ENCODE measurements around the gene SOX13.

The SOX13 gene

DNA sequence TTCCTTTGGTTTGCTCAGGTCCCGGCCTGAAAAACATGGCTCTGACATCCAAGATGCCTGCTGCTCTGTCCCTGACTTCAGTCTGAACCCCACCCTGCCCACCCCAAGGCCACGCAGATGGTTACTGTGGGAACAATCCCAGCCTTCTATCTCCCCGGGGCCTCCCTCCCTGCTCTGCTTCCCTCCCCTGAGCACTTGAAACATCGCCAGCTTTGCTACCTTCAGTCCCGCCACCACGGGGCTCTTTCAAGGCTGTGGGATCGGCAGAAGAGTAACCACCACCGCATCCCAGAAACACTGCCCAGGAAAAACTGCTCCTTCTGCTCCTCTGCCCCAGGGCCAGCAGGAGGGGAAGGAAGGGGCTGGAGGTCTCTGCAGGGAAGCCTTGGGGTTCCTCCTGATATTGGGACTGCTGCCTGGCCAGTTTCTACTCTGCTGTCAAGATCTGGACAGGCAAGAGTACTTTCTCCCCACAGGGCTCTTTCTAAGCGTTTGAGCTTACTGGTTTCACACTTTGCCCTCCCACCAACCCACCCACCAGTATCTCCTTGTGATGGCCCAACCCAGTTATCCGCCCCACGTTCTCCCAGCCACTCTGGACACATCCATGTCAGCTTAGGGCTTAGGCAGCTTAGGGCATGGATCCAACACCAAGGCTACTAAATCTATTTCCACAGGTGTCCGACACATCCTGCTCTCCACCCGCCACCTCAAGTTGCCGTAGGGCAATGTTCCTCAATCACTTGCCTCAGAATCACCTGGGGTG lies 70.5 kb downstream of the SOX13 start:
- in situ Hi-C loops (cut with MboI; ENCODE audit: low pct_unique_long_range_greater_than_20kb, low sequenced_read_pairs) = no loop called here
- DNase-seq = no peak

GRCh38 chr1:204145033-204145504 lies 72.2 kb downstream of the SOX13 start:
- no peak for DNase-seq

GRCh38 chr1:204146309-204146708 lies 73.4 kb downstream of the SOX13 start:
- no peak for DNase-seq
- in situ Hi-C loops (cut with MboI; ENCODE audit: low pct_unique_long_range_greater_than_20kb, low sequenced_read_pairs) = no loop called here

More at GRCh38 chr1:204145033-204145504, 72.2 kb downstream of the SOX13 start:
- in situ Hi-C loops (cut with MboI; ENCODE audit: low pct_unique_long_range_greater_than_20kb, low sequenced_read_pairs) = no loop called here

DNA sequence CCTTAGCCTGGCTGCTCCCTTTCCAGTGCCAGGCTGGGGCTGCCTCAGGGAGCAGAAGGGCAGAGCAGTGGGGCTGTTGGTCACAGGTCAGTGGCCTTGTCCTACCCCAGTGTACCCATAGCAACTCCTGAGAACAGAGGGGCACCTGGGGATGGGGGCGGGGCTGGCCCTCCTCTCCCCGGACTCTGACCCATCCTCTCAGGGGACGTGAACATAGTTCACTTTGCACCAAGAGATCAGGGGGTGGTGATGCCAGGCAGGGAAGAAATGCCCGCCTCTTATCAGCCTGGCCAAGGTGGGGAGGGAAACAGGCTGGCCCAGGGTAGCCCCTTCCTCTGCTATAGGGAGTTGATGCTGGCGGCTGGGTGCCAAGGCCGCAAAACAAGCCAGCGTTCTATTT lies 74.0 kb downstream of the SOX13 start:
- DNase-seq = no peak
- in situ Hi-C loops (cut with MboI; ENCODE audit: low pct_unique_long_range_greater_than_20kb, low sequenced_read_pairs) = no loop called here

GRCh38 chr1:204147406-204148383 lies 74.8 kb downstream of the SOX13 start:
- in situ Hi-C loops (cut with MboI; ENCODE audit: low pct_unique_long_range_greater_than_20kb, low sequenced_read_pairs) = no loop called here
- no peak for DNase-seq

DNA sequence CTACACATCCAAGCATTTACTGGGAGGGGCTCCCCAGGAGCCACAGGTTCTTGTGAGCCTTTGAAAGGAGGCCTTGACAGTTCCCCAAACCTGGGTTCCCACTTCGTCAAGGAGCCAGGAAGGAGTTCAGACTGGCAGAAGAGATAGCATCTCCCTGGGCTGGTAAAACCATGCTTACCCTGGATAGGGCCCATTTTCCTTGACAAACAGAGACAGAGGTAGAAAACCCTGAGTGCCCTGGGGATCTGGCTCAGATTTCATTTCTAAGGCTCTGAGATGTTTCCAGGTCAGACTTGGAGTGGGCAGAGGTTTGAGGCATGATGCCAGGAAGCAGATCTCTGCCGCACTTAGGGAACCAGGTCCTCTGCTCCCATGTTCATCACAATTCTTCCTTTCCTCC lies 76.2 kb downstream of the SOX13 start:
- in situ Hi-C loops (cut with MboI; ENCODE audit: low pct_unique_long_range_greater_than_20kb, low sequenced_read_pairs) = no loop called here
- DNase-seq = no peak

DNA sequence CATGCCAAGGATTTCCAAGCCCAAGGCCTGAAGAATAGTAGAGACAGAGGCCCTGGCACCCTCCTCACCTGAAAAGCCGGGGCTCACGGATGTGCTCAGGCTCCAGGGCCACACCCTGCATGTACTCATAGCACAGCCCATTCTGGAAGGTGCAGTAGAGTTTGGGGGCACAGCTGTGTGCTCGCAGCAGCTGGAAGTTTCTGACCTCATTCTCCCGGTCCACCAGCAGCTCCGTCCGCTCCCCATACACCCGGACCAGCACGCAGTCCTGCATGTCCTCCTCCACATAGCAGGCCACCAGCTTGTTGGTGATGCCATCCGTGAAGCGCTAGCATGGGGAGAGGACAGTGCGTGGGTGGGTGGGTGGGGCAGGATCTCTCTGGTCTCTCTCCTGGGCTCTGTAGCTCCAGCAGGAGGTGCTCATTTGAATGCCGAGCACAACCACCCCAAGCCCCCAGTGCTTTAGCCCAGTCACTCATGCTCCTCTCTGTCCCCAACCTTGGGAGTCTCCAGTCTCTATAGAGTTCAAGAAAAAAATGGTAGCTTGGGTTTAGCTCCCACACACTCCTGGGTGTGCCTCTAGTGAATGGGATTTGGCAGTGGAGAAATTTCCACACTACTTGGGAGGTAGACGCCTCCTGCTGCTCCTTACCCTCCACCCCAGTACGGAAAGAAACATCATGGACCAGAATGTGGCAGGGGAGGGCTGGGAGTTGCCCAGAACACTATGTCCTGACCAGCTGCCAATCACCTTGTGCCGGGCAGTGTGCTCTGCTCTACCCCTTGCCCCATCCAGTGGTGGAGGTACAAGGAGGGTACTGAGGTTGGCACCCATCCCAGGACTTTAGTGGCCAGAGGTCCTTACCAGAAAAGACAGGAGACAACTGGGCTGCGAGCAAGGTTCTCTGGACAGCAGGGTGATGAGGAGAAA lies 77.0 kb downstream of the SOX13 start:
- in situ Hi-C loops (cut with MboI; ENCODE audit: low pct_unique_long_range_greater_than_20kb, low sequenced_read_pairs) = loop anchor here (25.0 kb wide), 1 partner anchor 212 kb away; the partner anchor contains the start of gene PLEKHA6
- DNase-seq = no peak

DNA sequence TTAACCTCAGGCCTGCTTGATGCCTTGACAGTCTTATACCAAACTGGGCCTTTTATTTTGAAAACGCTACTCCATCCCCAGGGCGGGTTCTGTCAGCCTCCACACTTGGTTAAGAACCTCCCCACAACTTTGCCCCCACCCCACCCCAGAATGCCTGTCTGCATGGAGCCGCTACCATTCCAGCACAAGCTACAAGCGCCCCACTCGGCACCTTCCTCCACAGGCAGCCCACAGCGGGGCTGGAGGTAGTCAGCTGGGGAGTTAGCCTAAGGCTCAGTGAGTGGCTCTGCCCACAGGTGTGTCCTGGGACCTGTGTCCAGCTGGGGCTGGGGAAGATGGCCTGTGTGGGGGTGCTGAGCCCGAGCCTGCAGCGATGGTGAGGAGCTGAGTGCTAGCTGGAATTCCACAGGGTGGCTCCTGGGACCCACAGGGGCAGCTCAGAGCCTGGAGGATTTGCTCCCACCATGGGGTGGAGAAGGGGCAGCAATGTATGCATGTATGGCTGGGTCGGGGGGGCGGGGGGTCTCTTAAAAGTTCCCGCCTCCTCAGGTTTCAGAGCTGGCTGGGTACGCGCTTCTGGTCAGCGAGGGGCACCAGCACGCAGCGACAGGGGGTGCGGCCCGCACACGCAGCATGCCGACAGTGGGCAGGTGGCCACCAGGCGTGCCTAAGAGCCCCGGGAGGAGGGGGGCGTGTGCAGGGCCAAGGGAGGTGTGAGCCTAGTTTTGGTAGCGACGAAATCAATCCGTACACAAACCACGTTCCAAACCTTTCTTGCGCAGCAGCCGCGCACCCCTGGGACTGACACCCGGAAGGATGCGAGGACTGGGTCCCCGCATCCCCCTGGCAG lies 78.0 kb downstream of the SOX13 start:
- no peak for DNase-seq
- in situ Hi-C loops (cut with MboI; ENCODE audit: low pct_unique_long_range_greater_than_20kb, low sequenced_read_pairs) = loop anchor here (25.0 kb wide), 1 partner anchor 211 kb away; the partner anchor contains the start of gene PLEKHA6

DNA sequence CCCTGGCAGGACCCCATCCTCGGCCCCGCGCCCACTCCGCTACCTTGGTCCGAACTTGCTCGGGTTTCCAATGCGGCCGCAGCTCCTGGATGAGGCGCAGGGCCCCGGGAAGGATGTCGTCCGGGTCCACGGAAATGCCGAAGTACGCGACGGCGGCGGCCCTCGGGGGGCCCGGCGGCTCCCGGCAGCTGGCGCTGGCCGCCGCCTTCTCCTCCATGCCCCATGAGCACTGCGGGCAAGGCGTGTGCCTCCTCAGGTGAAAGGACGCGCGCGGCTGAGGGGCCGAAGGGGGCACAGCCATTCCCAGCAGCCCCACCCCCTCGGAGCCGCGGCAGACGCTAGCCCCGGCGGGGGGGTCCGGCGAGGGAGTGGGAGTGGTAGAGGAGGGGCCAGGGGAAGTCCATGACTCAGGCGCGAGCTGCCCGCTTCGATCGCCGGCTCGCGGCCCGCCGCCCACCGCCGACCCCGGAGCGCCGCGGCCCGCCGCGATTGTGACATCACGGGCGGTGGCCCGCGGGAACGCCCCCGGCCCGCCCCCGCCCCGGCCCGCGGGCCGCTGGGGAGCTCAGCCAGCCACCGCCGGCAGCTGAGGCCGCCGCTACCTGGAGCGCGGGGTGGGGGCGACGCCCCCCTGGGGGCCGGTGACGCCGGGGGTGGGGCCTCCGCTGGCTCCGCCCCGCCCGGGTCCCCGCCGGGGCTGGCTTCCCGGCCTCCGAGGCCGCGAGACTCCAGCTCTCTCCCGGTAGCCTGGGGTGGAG lies 78.8 kb downstream of the SOX13 start, which contains the start of gene ETNK2:
ETNK2 (minus strand) TSS at position 493 of the 758 bp plus-strand sequence; CDS start at position 301, 192 bp downstream.
- peak; percentile 14 for DNase-seq
- in situ Hi-C loops (cut with MboI; ENCODE audit: low pct_unique_long_range_greater_than_20kb, low sequenced_read_pairs) = loop anchor here (25.0 kb wide), 1 partner anchor 211 kb away; the partner anchor contains the start of gene PLEKHA6

DNA sequence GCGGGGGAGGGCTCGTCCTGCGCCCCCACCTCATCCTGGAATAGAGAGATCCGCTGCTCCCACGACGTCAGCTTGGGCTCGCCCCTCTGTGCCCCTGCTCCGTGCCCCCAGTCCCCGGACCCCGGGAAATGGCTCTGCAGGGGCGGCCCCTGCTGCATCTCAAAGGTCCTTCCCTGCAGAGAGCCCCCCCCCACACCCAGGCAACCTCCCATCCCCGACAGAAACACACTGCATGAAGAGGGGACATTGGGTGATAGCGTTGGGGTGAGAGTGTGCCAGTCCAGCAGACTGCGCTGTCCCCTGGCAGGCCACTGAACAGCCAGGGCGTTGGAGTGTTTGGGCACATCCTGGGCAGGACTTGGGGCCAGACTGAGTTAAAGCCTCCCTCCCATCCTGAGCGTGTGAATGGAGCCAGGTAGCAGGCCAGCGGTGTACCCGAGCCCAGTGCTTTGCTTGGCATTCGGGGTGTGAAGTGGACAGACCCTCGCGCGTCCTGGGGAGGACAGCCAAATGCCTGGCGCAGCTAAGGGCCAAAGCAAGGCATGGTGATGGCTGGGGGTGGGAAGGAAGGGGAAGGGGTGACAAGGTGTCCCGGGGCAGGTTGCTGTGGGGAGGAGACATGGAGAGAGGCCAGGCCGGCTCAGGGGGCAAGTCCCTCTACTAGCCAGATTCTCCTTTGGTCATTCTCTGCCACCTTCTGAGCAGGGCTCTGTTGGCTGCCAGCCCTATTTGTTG lies 79.6 kb downstream of the SOX13 start:
- no peak for DNase-seq
- in situ Hi-C loops (cut with MboI; ENCODE audit: low pct_unique_long_range_greater_than_20kb, low sequenced_read_pairs) = loop anchor here (25.0 kb wide), 1 partner anchor 210 kb away; the partner anchor contains the start of gene PLEKHA6

GRCh38 chr1:204153667-204154066 lies 80.8 kb downstream of the SOX13 start:
- in situ Hi-C loops (cut with MboI; ENCODE audit: low pct_unique_long_range_greater_than_20kb, low sequenced_read_pairs) = loop anchor here (25.0 kb wide), 1 partner anchor 209 kb away; the partner anchor contains the start of gene PLEKHA6
- no peak for DNase-seq

DNA sequence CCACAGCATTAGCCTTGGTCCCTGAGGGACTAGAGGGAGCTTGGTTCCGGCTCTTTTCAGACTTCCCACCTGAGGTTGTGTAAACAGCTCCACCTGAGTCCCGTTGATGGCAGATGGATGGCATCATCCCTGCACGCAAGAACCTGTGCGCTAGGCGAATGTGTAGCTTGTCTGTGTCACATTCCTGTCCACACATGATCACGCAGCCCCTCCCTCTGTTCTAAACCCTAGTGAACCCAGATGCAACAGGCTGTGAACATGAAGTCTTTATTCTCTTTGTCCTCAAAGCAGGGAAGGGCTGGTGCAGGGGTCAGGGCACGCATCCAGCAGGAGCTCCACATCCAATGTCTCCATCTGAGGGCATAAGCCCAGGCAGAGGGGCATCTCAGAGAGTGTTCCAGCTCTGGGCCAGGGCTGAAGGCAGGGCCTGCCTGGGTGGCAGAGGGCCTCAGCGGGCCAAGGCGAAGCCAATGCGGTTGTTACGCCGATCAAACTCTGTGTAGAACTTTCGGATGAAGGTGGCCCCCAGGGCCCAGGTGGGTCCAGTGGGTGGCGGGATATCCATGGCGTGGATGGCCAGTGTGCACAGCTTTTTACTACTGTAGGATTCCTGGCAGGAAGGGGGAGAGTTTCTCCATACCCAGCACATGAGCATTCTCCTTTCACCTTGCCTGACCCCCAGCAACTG lies 81.8 kb downstream of the SOX13 start:
- in situ Hi-C loops (cut with MboI; ENCODE audit: low pct_unique_long_range_greater_than_20kb, low sequenced_read_pairs) = loop anchor here (25.0 kb wide), 1 partner anchor 208 kb away; the partner anchor contains the start of gene PLEKHA6
- no peak for DNase-seq

DNA sequence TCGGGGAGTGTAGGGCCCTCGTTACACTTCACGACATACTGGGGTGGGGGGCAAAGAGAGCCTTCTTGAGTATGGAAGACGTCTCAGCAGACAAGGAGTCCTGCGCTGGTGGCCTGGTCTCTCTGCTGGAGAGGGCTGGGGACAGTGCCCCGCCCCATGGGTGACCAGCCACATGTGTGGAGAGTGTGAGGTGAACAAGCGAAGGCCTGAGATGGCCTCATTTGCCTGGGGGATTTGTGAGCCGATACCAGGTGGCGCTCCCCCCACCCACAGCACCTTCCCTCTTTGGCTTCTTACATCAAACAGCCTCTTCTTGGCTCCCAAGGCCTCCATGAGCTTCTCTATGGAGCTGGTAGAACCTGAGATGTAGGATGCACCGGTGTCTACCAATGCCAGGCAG lies 83.0 kb downstream of the SOX13 start:
- in situ Hi-C loops (cut with MboI; ENCODE audit: low pct_unique_long_range_greater_than_20kb, low sequenced_read_pairs) = loop anchor here (25.0 kb wide), 1 partner anchor 206 kb away; the partner anchor contains the start of gene PLEKHA6
- no peak for DNase-seq

GRCh38 chr1:204157962-204158361 lies 85.0 kb downstream of the SOX13 start:
- no peak for DNase-seq
- in situ Hi-C loops (cut with MboI; ENCODE audit: low pct_unique_long_range_greater_than_20kb, low sequenced_read_pairs) = loop anchor here (25.0 kb wide), 1 partner anchor 204 kb away; the partner anchor contains the start of gene PLEKHA6

Measured in KBM-7 (cell line).